Embryonic facial prominence (tissue), 1 donor: ENCODE data around the gene COL16A1.

Experiments
- DNase-seq: peaks from one replicate; pipeline ENCODE4 v3.0.0-alpha.2; 2016; ENCODE audit errors: extremely low spot score

COL16A1 gene

GRCh38 chr1:31648641-31649357, 55.0 kb downstream of the COL16A1 start:
- no peak for DNase-seq

GRCh38 chr1:31648190-31648589, 55.6 kb downstream of the COL16A1 start:
- DNase-seq = no peak

DNA sequence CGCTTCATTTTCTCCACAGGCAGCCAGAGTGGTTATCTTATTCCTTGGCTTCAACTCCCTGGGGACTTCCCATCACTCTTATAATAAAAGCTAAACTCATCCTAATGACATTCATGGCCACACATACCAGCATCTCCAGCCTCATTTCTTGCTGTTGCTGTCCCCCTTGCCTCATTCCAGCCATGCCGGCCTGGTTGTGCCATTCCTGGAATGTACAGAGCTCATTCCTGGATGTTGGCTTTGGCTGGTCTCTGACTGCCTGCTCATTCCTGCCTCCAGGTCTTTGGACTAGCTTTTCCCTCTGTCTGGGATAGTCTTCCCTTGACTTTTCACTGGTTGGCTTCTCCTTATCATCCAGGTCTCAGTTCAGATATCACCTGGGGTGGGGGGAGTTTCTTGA, 56.7 kb downstream of the COL16A1 start:
- DNase-seq = no peak

DNA sequence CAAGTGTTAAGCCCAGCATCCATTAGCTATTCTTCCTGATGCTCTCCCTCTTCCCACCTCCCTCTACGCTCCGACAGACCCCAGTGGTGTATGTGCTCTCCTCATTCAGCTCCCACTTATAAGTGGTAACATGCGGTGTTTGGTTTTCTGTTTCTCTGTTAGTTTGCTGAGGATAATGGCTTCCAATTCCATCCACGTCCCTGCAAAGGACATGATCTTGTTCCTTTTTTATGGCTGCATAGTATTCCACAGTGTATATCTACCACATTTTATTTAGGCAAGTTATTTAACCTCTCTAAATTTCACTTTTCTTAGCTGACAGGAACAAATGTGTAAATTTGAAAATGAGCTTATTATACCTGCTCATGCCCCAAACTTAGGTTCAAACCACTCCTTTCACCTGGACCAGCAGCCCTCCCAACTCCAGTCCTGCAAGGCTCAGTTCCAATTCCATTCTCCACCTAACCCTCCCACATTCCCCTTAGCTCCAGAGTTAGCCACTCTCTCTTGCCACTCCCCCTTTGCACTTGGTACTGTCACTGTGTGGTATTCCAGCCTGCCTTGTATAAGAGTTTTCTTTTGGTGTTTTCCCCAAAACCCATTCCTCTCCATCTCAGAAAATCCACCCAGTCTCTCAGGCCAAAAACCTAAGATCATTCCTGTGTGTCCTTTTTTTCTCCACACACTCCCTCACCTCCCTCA, 57.4 kb downstream of the COL16A1 start:
- DNase-seq = no peak

DNA sequence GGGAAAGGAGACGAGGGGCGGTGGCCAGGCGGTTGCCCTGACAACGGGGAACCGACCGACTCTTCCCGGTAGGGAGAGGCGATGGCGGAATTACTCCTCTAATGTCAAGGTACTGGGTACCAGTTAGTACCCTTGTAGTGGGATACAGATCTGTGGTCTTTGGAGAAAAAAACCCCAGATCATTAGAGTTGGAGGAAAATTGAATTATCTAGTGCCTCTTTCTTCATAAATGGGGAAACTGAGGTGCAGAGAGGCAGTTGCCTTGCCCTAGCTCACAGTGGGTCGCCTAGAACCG, 58.6 kb downstream of the COL16A1 start:
- no peak for DNase-seq

DNA sequence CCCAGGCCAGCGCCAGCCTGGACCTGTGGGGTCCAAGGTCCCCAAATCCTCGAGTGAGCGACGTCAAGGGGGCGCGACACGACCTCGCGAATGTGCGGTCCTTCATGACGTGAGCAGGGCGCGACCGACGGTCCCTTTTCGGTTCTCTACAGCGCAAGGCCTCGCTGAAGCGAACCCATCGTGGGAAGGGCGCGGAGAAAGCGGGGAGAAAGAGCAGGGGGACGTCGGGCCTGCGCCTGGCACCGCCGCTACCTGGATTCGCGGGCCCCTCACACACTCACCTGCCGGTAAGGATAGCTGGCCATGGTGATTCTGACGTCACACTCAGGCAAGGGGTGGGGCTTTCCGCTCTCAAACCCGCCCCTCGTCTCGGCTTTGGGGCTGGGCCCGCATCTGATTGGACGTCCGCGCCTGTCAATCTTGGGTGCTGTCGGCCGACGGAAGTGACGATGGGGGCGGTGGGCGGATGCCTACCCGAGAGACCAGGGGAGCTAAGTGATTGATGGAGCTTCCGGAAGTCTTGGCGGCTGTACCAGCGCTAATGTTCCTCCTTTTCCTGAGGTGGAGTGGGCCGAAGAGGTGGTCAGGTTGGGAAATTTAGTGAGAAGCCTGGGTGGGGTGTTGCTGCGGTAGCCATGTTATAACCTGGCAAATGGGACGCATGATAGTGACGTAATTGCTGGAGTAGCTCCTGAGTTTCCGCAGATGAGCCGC, 59.1 kb downstream of the COL16A1 start, which contains the start of gene PEF1:
Gene PEF1 (minus strand): TSS at position 317 of the 714 bp plus-strand sequence. CDS start 12 bp downstream, at position 305.
- peak; percentile 98 for DNase-seq

- DNase-seq = no peak
Observed at GRCh38 chr1:31643976-31644559, 59.7 kb downstream of the COL16A1 start.

GRCh38 chr1:31642897-31643296, 60.9 kb downstream of the COL16A1 start:
- DNase-seq = no peak

DNA sequence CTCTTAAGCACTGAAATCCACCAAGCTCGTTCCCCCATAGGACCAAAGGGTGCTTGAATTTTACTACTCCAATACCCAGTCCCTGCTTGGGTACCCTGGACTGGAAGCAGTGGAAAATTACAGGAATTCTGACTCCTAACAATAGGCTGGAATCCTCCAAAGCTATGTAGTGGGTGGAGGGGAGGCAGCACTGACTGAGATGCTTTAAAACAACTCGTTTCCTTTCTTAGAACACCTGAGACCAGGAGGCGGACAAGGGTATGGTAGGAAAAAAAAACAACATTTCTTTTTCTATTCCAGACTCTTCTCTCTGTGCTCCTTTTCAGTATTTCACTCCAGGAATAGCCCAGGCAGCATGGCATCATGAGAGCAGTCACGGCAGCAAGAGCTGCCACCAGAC, 61.5 kb downstream of the COL16A1 start:
- DNase-seq = no peak

DNA sequence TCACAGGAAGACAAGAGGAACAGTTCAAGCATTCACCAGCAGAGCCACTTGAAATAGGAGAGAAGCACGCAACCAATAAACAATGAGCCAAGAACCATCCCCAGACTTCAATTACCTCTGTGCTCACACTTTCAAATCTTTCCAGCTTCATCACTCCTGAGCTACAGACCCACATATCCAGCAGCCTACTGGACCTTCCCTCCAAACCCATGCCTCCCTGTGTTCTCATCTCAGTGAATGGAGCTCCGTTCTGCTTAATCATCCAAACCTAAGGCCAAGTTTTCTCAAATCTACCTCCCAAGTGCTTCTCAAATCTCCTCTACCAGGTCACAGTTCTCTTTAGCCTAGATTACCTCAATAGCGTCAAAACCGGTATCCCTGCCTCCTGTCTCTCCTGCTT, 62.9 kb downstream of the COL16A1 start:
- DNase-seq = no peak

DNA sequence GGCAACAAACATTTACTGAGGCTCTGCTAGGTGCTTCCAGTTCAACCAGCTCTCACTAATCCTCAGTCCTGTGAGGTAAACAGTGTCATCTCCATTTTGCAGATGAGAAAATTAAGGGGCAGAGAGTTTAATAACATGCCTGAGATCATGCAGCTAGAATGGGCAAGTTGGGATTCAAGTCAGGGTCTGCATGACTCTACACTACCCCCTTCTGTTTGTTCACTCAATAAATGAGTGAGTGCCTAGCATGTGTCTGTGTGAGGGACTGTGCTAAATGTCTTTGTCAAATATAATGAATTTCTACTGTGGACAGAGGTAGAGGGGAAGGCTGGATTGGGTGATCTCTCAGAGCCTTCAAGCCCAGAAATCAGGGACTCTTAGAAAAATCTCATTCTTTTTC, 63.6 kb downstream of the COL16A1 start:
- DNase-seq = no peak

DNA sequence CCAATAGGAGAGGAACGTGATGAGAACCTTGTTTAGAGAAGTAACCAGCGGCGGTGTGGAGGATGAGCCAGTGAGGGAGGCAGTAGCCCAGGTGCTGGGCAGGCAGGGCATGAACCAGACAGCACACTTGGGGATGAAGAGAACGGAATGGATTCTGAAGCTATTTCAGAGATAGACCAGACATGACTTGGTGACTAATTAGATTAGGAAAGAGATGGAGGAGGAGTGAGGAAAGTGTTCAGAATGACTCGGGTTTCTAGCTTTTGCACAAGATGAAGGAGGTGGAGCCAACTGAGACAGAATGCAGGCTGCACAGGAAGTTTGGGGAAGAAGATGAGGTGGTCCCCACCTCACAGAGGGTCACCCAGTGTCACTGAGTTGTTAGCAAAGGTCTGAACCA, 64.3 kb downstream of the COL16A1 start:
- DNase-seq = no peak

GRCh38 chr1:31637915-31638673, 65.7 kb downstream of the COL16A1 start:
- DNase-seq = no peak

DNA sequence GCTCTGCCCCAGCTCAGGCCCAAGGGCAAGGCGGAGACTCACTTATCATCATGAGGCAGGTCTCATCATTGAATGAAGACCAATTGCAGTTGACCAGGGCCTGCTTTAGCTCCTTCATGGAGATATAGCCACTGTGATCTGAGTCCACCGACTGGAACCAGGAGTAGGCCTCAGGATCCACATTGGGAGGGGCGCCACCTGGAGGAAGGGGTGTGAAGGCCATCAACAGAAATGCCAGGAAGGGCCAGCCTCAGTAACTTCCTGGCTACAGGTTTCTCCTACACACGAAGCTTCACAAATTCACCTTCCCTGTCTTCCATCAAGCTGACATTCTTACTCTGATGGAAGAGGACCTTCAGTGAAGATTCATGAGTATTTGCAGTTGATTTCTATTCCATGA, 70.7 kb downstream of the COL16A1 start:
- no peak for DNase-seq

DNA sequence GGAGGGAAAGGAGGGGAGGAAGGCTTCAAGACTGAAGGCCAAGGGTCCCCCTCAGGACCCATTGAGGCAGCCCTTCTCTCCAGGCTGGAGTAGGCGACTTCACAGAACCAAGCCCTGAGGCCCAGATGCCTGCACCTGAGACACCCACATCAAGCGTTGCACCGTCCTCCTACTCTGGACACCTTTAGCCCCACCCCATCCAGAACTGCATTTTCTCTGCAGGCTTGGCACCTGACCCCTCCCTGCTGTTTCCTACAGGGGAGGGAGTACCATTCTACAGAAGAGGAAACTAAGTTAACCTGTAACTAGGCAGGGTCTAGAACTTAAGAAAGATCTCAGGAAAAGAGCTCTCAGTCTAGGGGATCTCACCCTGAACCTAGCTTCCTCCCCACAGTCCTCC, 71.2 kb downstream of the COL16A1 start:
- no peak for DNase-seq

- no peak for DNase-seq
Observed at GRCh38 chr1:31628931-31629556, 74.8 kb downstream of the COL16A1 start.

DNA sequence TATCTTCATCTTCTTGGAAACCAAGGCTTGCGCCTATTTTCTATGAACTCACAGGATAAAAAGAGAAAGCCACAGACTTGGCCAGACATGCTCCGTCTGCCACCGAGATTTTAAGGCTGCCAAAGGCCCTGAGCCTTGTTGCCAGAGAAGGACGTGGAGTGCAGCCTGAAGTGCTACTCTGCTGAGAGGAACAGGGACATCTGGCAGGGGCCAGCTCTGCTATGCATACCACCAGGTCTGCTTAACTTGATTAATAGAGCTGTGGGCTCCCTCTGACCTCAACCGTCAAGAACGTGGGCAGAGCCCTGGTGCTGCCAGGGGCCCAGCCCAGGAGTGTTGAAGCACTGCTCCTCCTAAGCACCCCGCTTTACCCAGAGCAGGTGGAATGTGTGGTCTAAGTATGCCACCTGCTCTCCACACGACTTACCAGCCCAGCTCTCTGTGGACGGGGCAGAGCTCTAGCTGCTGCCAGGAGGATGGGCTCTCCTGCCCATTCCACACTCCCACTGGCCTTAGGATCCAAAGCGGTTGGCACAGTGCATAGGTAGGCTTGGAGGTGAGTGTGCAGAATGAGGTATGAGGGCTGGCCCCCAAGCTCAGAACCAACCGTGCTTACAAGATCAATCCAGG, 75.8 kb downstream of the COL16A1 start:
- no peak for DNase-seq

DNA sequence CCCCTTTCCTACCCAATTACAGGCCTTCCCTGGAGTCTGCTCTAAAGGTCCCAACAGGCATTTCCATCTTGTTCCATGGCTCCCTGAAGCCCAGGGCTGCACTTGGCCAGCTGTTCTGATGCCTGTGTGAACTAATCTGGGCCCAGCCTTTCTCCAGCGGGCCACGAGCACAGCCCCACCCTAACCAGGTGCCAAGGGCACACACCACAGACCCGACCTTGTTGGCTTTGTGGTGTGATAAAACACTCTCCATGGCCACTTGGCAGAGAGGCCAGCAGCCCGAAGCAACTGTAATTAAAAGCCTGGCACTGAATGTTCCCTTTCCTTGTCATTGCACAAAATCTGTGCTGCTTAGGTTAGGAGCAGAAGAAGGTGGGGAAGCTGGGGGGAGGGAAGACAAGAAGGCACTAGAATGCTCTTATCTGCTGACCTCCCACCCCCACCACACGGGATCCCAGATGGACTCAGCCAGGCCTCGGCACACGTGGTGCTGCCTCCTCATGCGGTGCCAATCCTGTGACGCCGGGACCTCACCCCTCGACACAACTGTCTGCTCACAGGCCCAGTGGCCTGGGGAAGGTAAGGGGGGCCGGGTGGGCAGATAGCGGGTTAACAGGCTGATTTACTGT, 76.4 kb downstream of the COL16A1 start:
- DNase-seq = no peak

- no peak for DNase-seq
Observed at GRCh38 chr1:31626223-31627207, 77.3 kb downstream of the COL16A1 start.
